PC-9 (cell line): ENCODE data around the gene ARID5A. TPM values are rescaled to one million over a fixed set of nuclear protein-coding genes. Genes with fewer than 3 reads are reported as not detected.
A peak's percentile ranks its signal among the peaks of the same experiment; 100 is the strongest.
"Not testable (repeated sequence)": the region's sequence is repeated elsewhere in the genome, so short reads cannot be mapped to it uniquely, and the experiment has no call there.

ENCODE experiments used
- BruUV-seq: library from RNA; stranded (reverse); fragments of 400-500 nt; replicated peaks from 2 replicates; lab custom pipeline; 2021; lab: Mats Ljungman, UMichigan
- CTCF ChIA-PET: fragments of 300-600 bp; sonication (Branson Sonifier 250); formaldehyde crosslinking; loops from one replicate; lab custom pipeline; 2022; ENCODE audit warnings: antibody characterized with exemption; lab: Charles Lee
- POLR2A ChIA-PET: fragments of 300-600 bp; sonication (Branson Sonifier 250); formaldehyde crosslinking; loops from one replicate; lab custom pipeline; 2022; ENCODE audit warnings: antibody characterized with exemption; ENCODE audit not compliant: unreplicated experiment; lab: Charles Lee
- DNase-seq, 2 experiments: peaks; one replicate each; pipeline versions ENCODE4 v3.0.0 to v3.0.0-alpha.2; 2015 to 2022; ENCODE audit warnings: mixed read lengths in 1 of 2
- H2AFZ ChIP-seq: fragments of 200-600 bp; sonication (generic); 2 replicates; pipeline ENCODE4 v1.8.1; 2017; ENCODE audit warnings: antibody characterized with exemption
- H3F3A ChIP-seq: fragments of 200-600 bp; sonication (generic); 2 replicates; pipeline ENCODE4 v1.8.1; 2017; ENCODE audit warnings: antibody characterized with exemption, mild to moderate bottlenecking, low read depth; ENCODE audit not compliant: insufficient read depth
- H3K27ac ChIP-seq: fragments of 200-600 bp; sonication (generic); 2 replicates; pipeline ENCODE4 v1.6.1; 2016; ENCODE audit warnings: mixed run types
- H3K27me3 ChIP-seq: fragments of 200-600 bp; sonication (generic); 2 replicates; pipeline ENCODE4 v1.6.1; 2016; ENCODE audit warnings: low read depth, mixed run types; ENCODE audit not compliant: insufficient read depth
- H3K36me3 ChIP-seq: fragments of 200-600 bp; sonication (generic); 2 replicates; pipeline ENCODE4 v1.6.1; 2016; ENCODE audit warnings: low read depth, mixed run types
- H3K4me1 ChIP-seq: fragments of 200-600 bp; sonication (generic); replicated peaks from 2 replicates; pipeline ENCODE4 v1.6.1; 2016; ENCODE audit warnings: mixed run types; ENCODE audit not compliant: insufficient read depth
- H3K4me2 ChIP-seq: fragments of 200-600 bp; sonication (generic); 2 replicates; pipeline ENCODE4 v1.6.1; 2017; ENCODE audit warnings: mixed run types
- H3K4me3 ChIP-seq: fragments of 200-600 bp; sonication (generic); 2 replicates; pipeline ENCODE4 v1.6.1; 2016; ENCODE audit warnings: mixed run types
- H3K79me2 ChIP-seq: fragments of 200-600 bp; sonication (generic); 2 replicates; pipeline ENCODE4 v1.6.1; 2017; ENCODE audit warnings: low read depth, mixed run types
- H3K9me2 ChIP-seq: fragments of 200-600 bp; sonication (generic); 2 replicates; pipeline ENCODE4 v1.8.1; 2017; ENCODE audit warnings: mild to moderate bottlenecking; ENCODE audit not compliant: insufficient read depth
- H3K9me3 ChIP-seq: fragments of 200-600 bp; sonication (generic); 2 replicates; pipeline ENCODE4 v1.8.1; 2016; ENCODE audit warnings: low read depth; ENCODE audit not compliant: insufficient read depth
- H4K20me1 ChIP-seq: fragments of 200-600 bp; sonication (generic); 2 replicates; pipeline ENCODE4 v1.8.1; 2017; ENCODE audit not compliant: insufficient read depth
- CTCF ChIP-seq: fragments of 200-600 bp; sonication (generic); conservative IDR thresholded peaks from 2 replicates; pipeline ENCODE4 v1.6.1; 2017; ENCODE audit warnings: mixed run types, antibody characterized with exemption, mild to moderate bottlenecking, moderate library complexity
- EZH2 ChIP-seq: fragments of 200-600 bp; sonication (generic); IDR thresholded peaks from 2 replicates; pipeline ENCODE4 v1.8.0; 2017; ENCODE audit warnings: antibody characterized with exemption, low read depth
- intact Hi-C: fragments of 100-400 bp; cut with micrococcal nuclease; formaldehyde crosslinking; loops from one replicate; pipeline ENCODE4 v1.10.0; 2022; ENCODE audit not compliant: unreplicated experiment
- total RNA-seq: library from RNA; stranded (reverse); gene quantifications from 2 replicates; pipeline ENCODE4 v1.2.3, GENCODE V29; 2021

ARID5A gene
- total RNA-seq, 1 experiment from 2014 or later = 6.0 TPM

GRCh38 chr2:96553176-96553956 lies 16.8 kb downstream of the ARID5A start:
- H2AFZ ChIP-seq = no peak overlapping the region
- BruUV-seq = no TSS peak
- intact Hi-C loops = loop anchor here (5.0 kb wide), 1 partner anchor 264 kb away; the partner anchor contains the start of gene CNNM3
- no peaks in the 10 kb centered on the region for H3K9me3 ChIP-seq
- no peaks in the 10 kb centered on the region for H3K9me2 ChIP-seq
- no peak overlapping the region for H3K4me2 ChIP-seq
- no peaks in the 10 kb centered on the region for H4K20me1 ChIP-seq
- H3F3A ChIP-seq = peaks cover 24% of the 10 kb centered on the region
- no peak overlapping the region for H3K4me3 ChIP-seq
- ChIA-PET CTCF (interaction anchor here (0.6 to 0.9 kb wide), 3 partner anchors 13 to 544 kb away, joined by 5 to 8 read pairs (median 7); no protein-coding TSS in a partner anchor), POLR2A (no interaction called here)
- no peaks in the 10 kb centered on the region for H3K27me3 ChIP-seq
- H3K36me3 ChIP-seq = no peaks in the 10 kb centered on the region
- peaks cover 30% of the 10 kb centered on the region for H3K4me1 ChIP-seq
- TF ChIP-seq CTCF = no peak
- TF ChIP-seq EZH2 = no peak
- no peaks in the 10 kb centered on the region for H3K79me2 ChIP-seq
- DNase-seq = no peak
- no peak overlapping the region for H3K27ac ChIP-seq

DNA sequence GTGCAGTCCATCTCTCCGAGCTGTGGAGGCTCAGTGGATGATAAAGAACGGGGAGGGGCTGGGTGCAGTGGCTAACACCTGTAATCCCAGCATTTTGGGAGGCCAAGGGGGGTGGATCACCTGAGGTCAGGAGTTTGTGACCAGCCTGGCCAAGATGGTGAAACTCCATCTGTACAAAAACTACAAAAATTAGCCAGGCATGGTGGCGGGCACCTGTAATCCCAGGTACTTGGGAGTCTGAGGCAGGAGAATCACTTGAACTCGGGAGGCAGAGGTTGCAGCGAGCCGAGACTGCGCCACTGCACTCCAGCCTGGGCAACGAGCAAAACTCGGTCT lies 17.4 kb downstream of the ARID5A start:
- H3K4me2 ChIP-seq, H3K27me3 ChIP-seq, H3K27ac ChIP-seq, BruUV-seq, DNase-seq, H4K20me1 ChIP-seq, POLR2A ChIA-PET, H3K36me3 ChIP-seq, H2AFZ ChIP-seq, H3K79me2 ChIP-seq, H3K9me3 ChIP-seq, H3K4me3 ChIP-seq, H3K9me2 ChIP-seq: not testable (repeated sequence)
- intact Hi-C loops = loop anchor here (1.0 to 5.0 kb wide), 2 partner anchors 45 to 263 kb away; partner anchors contain the start of gene CNNM3
- H3K4me1 ChIP-seq = peaks cover 30% of the 10 kb centered on the region
- CTCF ChIA-PET = interaction anchor here (0.6 to 0.9 kb wide), 5 partner anchors 14 to 1366 kb away, joined by 3 to 7 read pairs (median 5); partner anchors contain the start of gene CNNM3
- peaks cover 24% of the 10 kb centered on the region for H3F3A ChIP-seq

DNA sequence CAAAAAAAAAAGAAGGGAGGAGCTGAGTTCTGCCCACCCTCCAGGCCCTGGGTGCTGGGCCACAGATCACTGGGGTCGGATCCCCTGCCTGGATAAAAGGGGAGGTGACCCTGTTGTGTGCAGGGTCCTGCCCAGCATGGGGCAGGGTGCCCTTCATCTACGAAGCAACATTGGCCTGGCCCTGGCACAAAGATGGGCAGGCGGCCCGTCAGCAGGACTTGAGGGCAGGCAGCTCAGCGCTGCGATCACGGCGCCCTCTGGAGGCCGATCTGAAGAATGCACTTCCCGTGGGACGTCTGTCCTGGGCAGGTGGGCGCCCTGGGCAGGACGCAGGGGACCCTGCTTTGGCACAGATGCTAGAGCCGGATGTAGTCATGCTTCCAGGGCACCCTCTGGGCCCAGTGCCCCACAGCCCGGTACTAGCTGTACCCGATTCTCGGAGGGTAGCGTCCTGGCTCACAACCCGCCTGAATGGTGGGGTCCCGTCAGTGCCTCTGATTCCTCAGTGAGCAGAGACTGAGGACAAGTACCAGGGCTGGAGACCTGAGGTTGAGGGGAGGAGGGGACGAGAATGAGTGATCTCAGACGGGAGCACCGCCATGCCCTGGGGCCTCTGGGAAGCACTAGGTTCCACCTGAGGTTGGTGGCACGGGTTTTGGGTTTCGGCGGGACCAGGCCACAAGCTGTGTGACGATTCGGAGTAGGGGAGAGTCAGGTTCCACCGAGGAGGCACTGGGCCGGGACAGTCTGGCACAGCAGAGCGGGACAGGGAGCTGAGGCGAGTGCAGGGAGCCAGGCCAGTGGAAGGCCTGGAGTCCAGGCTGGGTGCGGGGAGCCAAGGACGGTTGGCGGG lies 18.0 kb downstream of the ARID5A start:
- H3K27me3 ChIP-seq = no peaks in the 10 kb centered on the region
- no peaks in the 10 kb centered on the region for H3K9me2 ChIP-seq
- H3K4me3 ChIP-seq = no peak overlapping the region
- intact Hi-C loops = loop anchor here (1.0 to 5.0 kb wide), 3 partner anchors 45 to 362 kb away; partner anchors contain the start of gene CNNM3
- no TSS peak for BruUV-seq
- ChIA-PET CTCF (interaction anchor here (0.6 to 0.9 kb wide), 4 partner anchors 14 to 1366 kb away, joined by 3 to 7 read pairs (median 4); partner anchors contain the start of gene CNNM3), POLR2A (no interaction called here)
- peak overlapping the region; percentile 78 for H3K4me2 ChIP-seq
- H3K9me3 ChIP-seq = no peaks in the 10 kb centered on the region
- no peaks in the 10 kb centered on the region for H3K79me2 ChIP-seq
- peak; percentile 99 for TF ChIP-seq CTCF
- TF ChIP-seq EZH2 = no peak
- H2AFZ ChIP-seq = no peak overlapping the region
- H3K27ac ChIP-seq = no peak overlapping the region
- peaks cover 30% of the 10 kb centered on the region for H3K4me1 ChIP-seq
- H3K36me3 ChIP-seq = no peaks in the 10 kb centered on the region
- no peaks in the 10 kb centered on the region for H4K20me1 ChIP-seq
- peak; percentile 55 to 67 for DNase-seq
- peaks cover 24% of the 10 kb centered on the region for H3F3A ChIP-seq
